ENCODE results near the gene LDLRAP1.
"Not testable (repeated sequence)": the region's sequence is repeated elsewhere in the genome, so short reads cannot be mapped to it uniquely, and the experiment has no call there.

The LDLRAP1 gene

DNA sequence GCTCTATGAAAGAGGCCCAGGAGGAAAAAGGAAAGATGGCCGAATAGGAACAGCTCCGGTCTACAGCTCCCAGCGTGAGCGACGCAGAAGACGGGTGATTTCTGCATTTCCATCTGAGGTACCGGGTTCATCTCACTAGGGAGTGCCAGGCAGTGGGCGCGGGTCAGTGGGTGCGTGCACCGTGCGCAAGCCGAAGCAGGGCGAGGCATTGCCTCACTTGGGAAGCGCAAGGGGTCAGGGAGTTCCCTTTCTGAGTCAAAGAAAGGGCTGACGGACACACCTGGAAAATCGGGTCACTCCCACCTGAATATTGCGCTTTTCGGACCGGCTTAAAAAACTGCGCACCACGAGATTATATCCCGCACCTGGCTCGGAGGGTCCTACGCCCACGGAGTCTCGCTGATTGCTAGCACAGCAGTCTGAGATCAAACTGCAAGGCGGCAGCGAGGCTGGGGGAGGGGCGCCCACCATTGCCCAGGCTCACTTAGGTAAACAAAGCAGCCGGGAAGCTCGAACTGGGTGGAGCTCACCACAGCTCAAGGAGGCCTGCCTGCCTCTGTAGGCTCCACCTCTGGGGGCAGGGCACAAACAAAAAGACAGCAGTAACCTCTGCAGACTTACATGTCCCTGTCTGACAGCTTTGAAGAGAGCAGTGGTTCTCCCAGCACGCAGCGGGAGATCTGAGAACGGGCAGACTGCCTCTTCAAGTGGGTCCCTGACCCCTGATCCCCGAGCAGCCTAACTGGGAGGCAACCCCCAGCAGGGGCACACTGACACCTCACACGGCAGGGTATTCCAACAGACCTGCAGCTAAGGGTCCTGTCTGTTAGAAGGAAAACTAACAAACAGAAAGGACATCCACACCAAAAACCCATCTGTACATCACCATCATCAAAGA, 36.6 kb upstream of the LDLRAP1 start:
- H3K36me3 ChIP-seq (ENCODE audit: control insufficient read depth in 5 of 5, insufficient read depth in 5 of 5, low read length in 5 of 5); H3K4me3 ChIP-seq (ENCODE audit: low read depth in 1 of 5, low read length in 5 of 5); H3K27me3 ChIP-seq (ENCODE audit: control insufficient read depth in 5 of 5, insufficient read depth in 4 of 5, low read length in 5 of 5); H3K27ac ChIP-seq (ENCODE audit: low read depth, low read length); H3K9ac ChIP-seq (ENCODE audit: low read length in 5 of 5); H3K9me3 ChIP-seq (ENCODE audit: control insufficient read depth in 5 of 5, low read length in 5 of 5): not testable (repeated sequence)
- H3K4me1 ChIP-seq (ENCODE audit: control insufficient read depth in 5 of 5, insufficient read depth in 5 of 5, low read length in 5 of 5), result peaks cover 0 to 10% (median 9%) of the 10 kb centered on the region in 5 donors

- Histone ChIP-seq H3K4me1 (ENCODE audit: control insufficient read depth in 5 of 5, insufficient read depth in 5 of 5, low read length in 5 of 5) (no peaks in the 10 kb centered on the region), H3K27ac (ENCODE audit: low read depth, low read length) (no peak overlapping the region), H3K9me3 (ENCODE audit: control insufficient read depth in 5 of 5, low read length in 5 of 5) (peaks cover 0 to 3% (median 0%) of the 10 kb centered on the region in 5 donors), H3K27me3 (ENCODE audit: control insufficient read depth in 5 of 5, insufficient read depth in 4 of 5, low read length in 5 of 5) (peaks cover 0 to 4% (median 4%) of the 10 kb centered on the region in 5 donors), H3K4me3 (ENCODE audit: low read depth in 1 of 5, low read length in 5 of 5) (no peak overlapping the region), H3K36me3 (ENCODE audit: control insufficient read depth in 5 of 5, insufficient read depth in 5 of 5, low read length in 5 of 5) (no peaks in the 10 kb centered on the region), H3K9ac (ENCODE audit: low read length in 5 of 5) (no peak overlapping the region)
Observed at GRCh38 chr1:25513666-25514065, 29.7 kb upstream of the LDLRAP1 start.

- no peak overlapping the region for H3K9ac ChIP-seq (ENCODE audit: low read length in 5 of 5)
- H3K27ac ChIP-seq (ENCODE audit: low read depth, low read length), result no peak overlapping the region
Observed at GRCh38 chr1:25515033-25515432, 28.4 kb upstream of the LDLRAP1 start.

GRCh38 chr1:25516686-25517085, 26.7 kb upstream of the LDLRAP1 start:
- Histone ChIP-seq H3K36me3 (ENCODE audit: control insufficient read depth in 5 of 5, insufficient read depth in 5 of 5, low read length in 5 of 5) (no peaks in the 10 kb centered on the region), H3K9ac (ENCODE audit: low read length in 5 of 5) (no peak overlapping the region), H3K9me3 (ENCODE audit: control insufficient read depth in 5 of 5, low read length in 5 of 5) (peaks cover 0 to 3% (median 0%) of the 10 kb centered on the region in 5 donors), H3K4me1 (ENCODE audit: control insufficient read depth in 5 of 5, insufficient read depth in 5 of 5, low read length in 5 of 5) (no peaks in the 10 kb centered on the region), H3K4me3 (ENCODE audit: low read depth in 1 of 5, low read length in 5 of 5) (no peak overlapping the region), H3K27me3 (ENCODE audit: control insufficient read depth in 5 of 5, insufficient read depth in 4 of 5, low read length in 5 of 5) (peaks cover 0 to 4% (median 4%) of the 10 kb centered on the region in 5 donors), H3K27ac (ENCODE audit: low read depth, low read length) (no peak overlapping the region)

More at GRCh38 chr1:25515033-25515432, 28.4 kb upstream of the LDLRAP1 start:
- Histone ChIP-seq H3K4me3 (ENCODE audit: low read depth in 1 of 5, low read length in 5 of 5) (no peak overlapping the region), H3K9me3 (ENCODE audit: control insufficient read depth in 5 of 5, low read length in 5 of 5) (peaks cover 0 to 3% (median 0%) of the 10 kb centered on the region in 5 donors), H3K36me3 (ENCODE audit: control insufficient read depth in 5 of 5, insufficient read depth in 5 of 5, low read length in 5 of 5) (no peaks in the 10 kb centered on the region), H3K27me3 (ENCODE audit: control insufficient read depth in 5 of 5, insufficient read depth in 4 of 5, low read length in 5 of 5) (peaks cover 0 to 4% (median 4%) of the 10 kb centered on the region in 5 donors), H3K4me1 (ENCODE audit: control insufficient read depth in 5 of 5, insufficient read depth in 5 of 5, low read length in 5 of 5) (no peaks in the 10 kb centered on the region)

GRCh38 chr1:25517476-25518394, 25.7 kb upstream of the LDLRAP1 start:
- H3K4me1 ChIP-seq (ENCODE audit: control insufficient read depth in 5 of 5, insufficient read depth in 5 of 5, low read length in 5 of 5), result no peaks in the 10 kb centered on the region
- no peak overlapping the region for H3K9ac ChIP-seq (ENCODE audit: low read length in 5 of 5)
- no peak overlapping the region for H3K4me3 ChIP-seq (ENCODE audit: low read depth in 1 of 5, low read length in 5 of 5)
- H3K27me3 ChIP-seq (ENCODE audit: control insufficient read depth in 5 of 5, insufficient read depth in 4 of 5, low read length in 5 of 5), result peaks cover 0 to 4% (median 4%) of the 10 kb centered on the region in 5 donors
- no peak overlapping the region for H3K27ac ChIP-seq (ENCODE audit: low read depth, low read length)
- H3K9me3 ChIP-seq (ENCODE audit: control insufficient read depth in 5 of 5, low read length in 5 of 5), result peaks cover 0 to 2% (median 0%) of the 10 kb centered on the region in 5 donors
- H3K36me3 ChIP-seq (ENCODE audit: control insufficient read depth in 5 of 5, insufficient read depth in 5 of 5, low read length in 5 of 5), result no peaks in the 10 kb centered on the region

DNA sequence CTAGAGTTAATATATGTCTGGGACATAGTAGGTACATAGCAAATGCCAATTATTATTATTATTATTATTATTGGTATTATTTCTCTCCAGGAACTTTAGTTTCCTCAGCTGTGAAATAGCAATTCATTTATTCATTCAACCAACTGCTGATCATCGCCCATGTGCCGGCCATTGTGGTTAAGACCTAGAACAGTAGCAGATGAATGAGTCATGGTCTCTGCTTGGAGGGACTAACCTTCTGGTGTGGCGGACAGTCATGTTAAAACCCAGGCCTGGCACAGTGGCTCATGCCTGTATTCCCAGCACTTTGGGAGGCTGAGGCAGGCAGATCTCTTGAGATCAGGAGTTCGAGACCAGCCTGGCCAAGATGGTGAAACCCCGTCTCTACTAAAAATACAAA, 23.8 kb upstream of the LDLRAP1 start:
- peaks cover 3 to 15% (median 7%) of the 10 kb centered on the region in 5 donors for H3K27me3 ChIP-seq (ENCODE audit: control insufficient read depth in 5 of 5, insufficient read depth in 4 of 5, low read length in 5 of 5)

GRCh38 chr1:25520446-25521061, 22.9 kb upstream of the LDLRAP1 start:
- Histone ChIP-seq H3K27ac (ENCODE audit: low read depth, low read length) (no peak overlapping the region), H3K9ac (ENCODE audit: low read length in 5 of 5) (peak overlapping the region in 1 of 5 donors; percentile 41), H3K9me3 (ENCODE audit: control insufficient read depth in 5 of 5, low read length in 5 of 5) (peaks cover 0 to 9% (median 7%) of the 10 kb centered on the region in 5 donors), H3K4me1 (ENCODE audit: control insufficient read depth in 5 of 5, insufficient read depth in 5 of 5, low read length in 5 of 5) (peaks cover 0 to 9% (median 0%) of the 10 kb centered on the region in 5 donors), H3K27me3 (ENCODE audit: control insufficient read depth in 5 of 5, insufficient read depth in 4 of 5, low read length in 5 of 5) (peaks cover 4 to 21% (median 8%) of the 10 kb centered on the region in 5 donors), H3K36me3 (ENCODE audit: control insufficient read depth in 5 of 5, insufficient read depth in 5 of 5, low read length in 5 of 5) (no peaks in the 10 kb centered on the region), H3K4me3 (ENCODE audit: low read depth in 1 of 5, low read length in 5 of 5) (no peak overlapping the region)

More for the DNA sequence above, 23.8 kb upstream of the LDLRAP1 start:
- H3K4me1 ChIP-seq (ENCODE audit: control insufficient read depth in 5 of 5, insufficient read depth in 5 of 5, low read length in 5 of 5), result peaks cover 0 to 6% (median 0%) of the 10 kb centered on the region in 5 donors
- no peaks in the 10 kb centered on the region for H3K36me3 ChIP-seq (ENCODE audit: control insufficient read depth in 5 of 5, insufficient read depth in 5 of 5, low read length in 5 of 5)
- H3K9ac ChIP-seq (ENCODE audit: low read length in 5 of 5), result no peak overlapping the region
- H3K27ac ChIP-seq (ENCODE audit: low read depth, low read length), result no peak overlapping the region
- no peak overlapping the region for H3K4me3 ChIP-seq (ENCODE audit: low read depth in 1 of 5, low read length in 5 of 5)
- no peaks in the 10 kb centered on the region for H3K9me3 ChIP-seq (ENCODE audit: control insufficient read depth in 5 of 5, low read length in 5 of 5)

DNA sequence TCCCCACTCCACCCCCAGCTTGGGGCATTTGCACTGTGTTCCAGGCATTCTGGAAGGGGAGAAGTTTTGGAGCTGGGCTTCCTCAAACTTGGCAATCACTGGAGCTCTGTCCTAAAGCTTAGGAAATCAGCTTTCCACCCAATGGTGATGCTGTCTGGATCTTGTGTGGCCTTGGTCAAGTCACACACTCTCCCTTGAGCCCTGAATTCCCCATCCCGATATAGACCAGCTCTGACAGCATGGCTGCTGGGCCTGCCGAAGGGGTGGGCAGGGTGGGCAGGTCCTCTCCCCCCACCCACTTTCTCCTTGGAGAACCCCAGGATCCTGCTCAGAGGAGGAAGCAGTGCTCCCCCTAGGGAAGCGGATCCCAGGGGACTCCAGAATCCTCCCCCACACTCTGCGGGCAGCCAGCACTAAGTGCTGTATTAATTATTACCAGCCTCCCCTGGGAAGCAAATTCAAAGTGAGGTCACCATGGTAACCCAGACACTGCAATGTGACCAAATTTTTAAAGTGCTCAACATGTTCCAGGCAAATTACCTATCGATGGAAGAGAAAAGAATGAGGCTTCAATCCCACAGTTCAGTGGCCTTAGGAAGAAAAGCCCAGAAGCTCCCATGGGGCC, 21.3 kb upstream of the LDLRAP1 start:
- Histone ChIP-seq H3K4me1 (ENCODE audit: control insufficient read depth in 5 of 5, insufficient read depth in 5 of 5, low read length in 5 of 5) (peaks cover 0 to 9% (median 0%) of the 10 kb centered on the region in 5 donors), H3K27ac (ENCODE audit: low read depth, low read length) (no peak overlapping the region), H3K27me3 (ENCODE audit: control insufficient read depth in 5 of 5, insufficient read depth in 4 of 5, low read length in 5 of 5) (peaks cover 0 to 21% (median 8%) of the 10 kb centered on the region in 5 donors), H3K4me3 (ENCODE audit: low read depth in 1 of 5, low read length in 5 of 5) (no peak overlapping the region), H3K9ac (ENCODE audit: low read length in 5 of 5) (no peak overlapping the region), H3K36me3 (ENCODE audit: control insufficient read depth in 5 of 5, insufficient read depth in 5 of 5, low read length in 5 of 5) (no peaks in the 10 kb centered on the region), H3K9me3 (ENCODE audit: control insufficient read depth in 5 of 5, low read length in 5 of 5) (peaks cover 0 to 11% (median 10%) of the 10 kb centered on the region in 5 donors)

- Histone ChIP-seq H3K27ac (ENCODE audit: low read depth, low read length) (no peak overlapping the region), H3K36me3 (ENCODE audit: control insufficient read depth in 5 of 5, insufficient read depth in 5 of 5, low read length in 5 of 5) (no peaks in the 10 kb centered on the region), H3K9ac (ENCODE audit: low read length in 5 of 5) (no peak overlapping the region), H3K4me1 (ENCODE audit: control insufficient read depth in 5 of 5, insufficient read depth in 5 of 5, low read length in 5 of 5) (peaks cover 0 to 9% (median 0%) of the 10 kb centered on the region in 5 donors), H3K27me3 (ENCODE audit: control insufficient read depth in 5 of 5, insufficient read depth in 4 of 5, low read length in 5 of 5) (peaks cover 0 to 26% (median 6%) of the 10 kb centered on the region in 5 donors), H3K4me3 (ENCODE audit: low read depth in 1 of 5, low read length in 5 of 5) (no peak overlapping the region), H3K9me3 (ENCODE audit: control insufficient read depth in 5 of 5, low read length in 5 of 5) (peaks cover 0 to 11% (median 10%) of the 10 kb centered on the region in 5 donors)
Observed at GRCh38 chr1:25523542-25523941, 19.9 kb upstream of the LDLRAP1 start.
